Motor neuron (in vitro differentiated cells): ENCODE results near the gene TUFM. TPM values are rescaled to one million over a fixed set of nuclear protein-coding genes. Genes with fewer than 3 reads are reported as not detected.
A peak's percentile ranks its signal among the peaks of the same experiment; 100 is the strongest.
"Not testable (repeated sequence)": the region's sequence is repeated elsewhere in the genome, so short reads cannot be mapped to it uniquely, and the experiment has no call there.

Experiments used
- ATAC-seq, 8 experiments: fragments of 200-7000 bp; cut with Tn5 transposase; replicated peaks in 6 of 8; 2 replicates each; pipeline ENCODE4 v1.8.0; 2021; ENCODE audit warnings: mild to moderate bottlenecking in 8 of 8, moderate library complexity in 8 of 8
- H3K27ac ChIP-seq, 2 donors: fragments of 250-450 bp; sonication (Bioruptor Pico); 2 replicates each; pipeline ENCODE4 v1.9.0; 2021; ENCODE audit warnings: antibody characterized with exemption in 2 of 2, mild to moderate bottlenecking in 2 of 2, moderate library complexity in 1 of 2
- H3K4me1 ChIP-seq, 2 donors: fragments of 250-450 bp; sonication (Bioruptor Pico); replicated peaks in 1 of 2; 2 replicates each; pipeline ENCODE4 v1.6.1; 2021; ENCODE audit warnings: antibody characterized with exemption in 2 of 2, mild to moderate bottlenecking in 2 of 2, moderate library complexity in 1 of 2
- H3K4me3 ChIP-seq, 5 donors: fragments of 250-450 bp; sonication (Bioruptor Pico); 2 replicates each; pipeline ENCODE4 v1.9.0; 2021; ENCODE audit warnings: antibody characterized with exemption in 5 of 5, mild to moderate bottlenecking in 5 of 5, moderate library complexity in 4 of 5
- WGBS, 10 experiments: fragments of 450-650 bp; shearing (Covaris generic); methylation state at CpG; one replicate each; pipeline ENCODE4 v1.0.0; 2022; 5-methylcytosine and 5-hydroxymethylcytosine counted together
- in situ Hi-C, 9 experiments: fragments of 400-800 bp; cut with MboI; loops; one replicate each; pipeline ENCODE4 v1.15.0; 2021; ENCODE audit warnings: low sequenced_read_pairs in 9 of 9, low pct_unique_long_range_greater_than_20kb in 2 of 9; ENCODE audit not compliant: unreplicated experiment in 9 of 9
- total RNA-seq, 8 experiments: library from RNA; unstranded; fragments of 300-600 nt; gene quantifications; 2 replicates each; pipeline versions ENCODE4 v1.2.3 to v1.2.4, GENCODE V29; 2022

Gene TUFM
- total RNA-seq, 8 experiments from 2014 or later, result 97.3 to 268 (median 122) TPM

- not testable (repeated sequence) for ATAC-seq
These were observed 21.5 kb upstream of the TUFM start for GRCh38 chr16:28867646-28868045.

GRCh38 chr16:28867241-28867640 is 21.1 kb upstream of the TUFM start:
- no peak overlapping the region for H3K4me3 ChIP-seq
- no peak overlapping the region for H3K27ac ChIP-seq
- peaks cover 10 to 14% of the 10 kb centered on the region in 2 donors for H3K4me1 ChIP-seq
- ATAC-seq, result no peak
- in situ Hi-C loops, result loop anchor here in 1 of 9 experiments (10.0 kb wide), 1 partner anchor 58 kb away; the partner anchor contains the start of gene RABEP2
- 92 to 100% (median 100%) methylated on average over 1 to 6 of the region's 13 CpGs; no CpG with 5 or more reads in 3 of the 10 experiments for WGBS, 10 experiments

More at GRCh38 chr16:28867646-28868045, 21.5 kb upstream of the TUFM start:
- WGBS, 10 experiments, result 80 to 100% (median 98%) methylated on average over 1 to 6 of the region's 9 CpGs; no CpG with 5 or more reads in 6 of the 10 experiments
- H3K27ac ChIP-seq, H3K4me3 ChIP-seq: not testable (repeated sequence)
- in situ Hi-C loops, result loop anchor here in 1 of 9 experiments (10.0 kb wide), 1 partner anchor 57 kb away; the partner anchor contains the start of gene RABEP2
- peaks cover 10 to 12% of the 10 kb centered on the region in 2 donors for H3K4me1 ChIP-seq

- peaks cover 10 to 14% of the 10 kb centered on the region in 2 donors for H3K4me1 ChIP-seq
- no peak for ATAC-seq
- in situ Hi-C loops, result loop anchor here in 1 of 9 experiments (10.0 kb wide), 1 partner anchor 58 kb away; the partner anchor contains the start of gene RABEP2
- WGBS, 10 experiments, result 80 to 100% (median 93%) methylated on average over 1 to 7 of the region's 17 CpGs; no CpG with 5 or more reads in 5 of the 10 experiments
- no peak overlapping the region for H3K27ac ChIP-seq
- no peak overlapping the region for H3K4me3 ChIP-seq
These were observed 20.3 kb upstream of the TUFM start for GRCh38 chr16:28866454-28866804.

GRCh38 chr16:28865722-28866453 is 19.7 kb upstream of the TUFM start:
- in situ Hi-C loops, result loop anchor here in 1 of 9 experiments (10.0 kb wide), 1 partner anchor 59 kb away; the partner anchor contains the start of gene RABEP2
- peaks cover 10 to 14% of the 10 kb centered on the region in 2 donors for H3K4me1 ChIP-seq
- H3K27ac ChIP-seq, result no peak overlapping the region
- no peak overlapping the region for H3K4me3 ChIP-seq
- ATAC-seq, result no peak
- 82 to 85% methylated on average over 2 to 4 of the region's 32 CpGs; no CpG with 5 or more reads in 8 of the 10 experiments for WGBS, 10 experiments

GRCh38 chr16:28865001-28865688 is 19.0 kb upstream of the TUFM start:
- Histone ChIP-seq H3K4me1 (peaks cover 10 to 14% of the 10 kb centered on the region in 2 donors), H3K27ac (no peak overlapping the region), H3K4me3 (peak overlapping the region in 3 of 5 donors; percentile 64 to 99 (median 98))
- no peak for ATAC-seq
- in situ Hi-C loops, result loop anchor here in 1 of 9 experiments (10.0 kb wide), 1 partner anchor 60 kb away; the partner anchor contains the start of gene RABEP2
- 53 to 100% (median 86%) methylated on average over 1 to 9 of the region's 12 CpGs; no CpG with 5 or more reads in 2 of the 10 experiments for WGBS, 10 experiments

- in situ Hi-C loops, result loop anchor here in 1 of 9 experiments (10.0 kb wide), 1 partner anchor 61 kb away; the partner anchor contains the start of gene RABEP2
These were observed 18.0 kb upstream of the TUFM start for GRCh38 chr16:28863929-28864793.

GRCh38 chr16:28859326-28859725 is 13.2 kb upstream of the TUFM start:
- 0 to 90% (median 78%) methylated on average over 1 to 4 of the region's 4 CpGs; no CpG with 5 or more reads in 2 of the 10 experiments for WGBS, 10 experiments
- ATAC-seq, result no peak
- no peak overlapping the region for H3K27ac ChIP-seq
- in situ Hi-C loops, result no loop called here
- H3K4me3 ChIP-seq, result no peak overlapping the region
- H3K4me1 ChIP-seq, result peaks cover 4 to 5% of the 10 kb centered on the region in 2 donors

More at GRCh38 chr16:28863929-28864793, 18.0 kb upstream of the TUFM start:
- Histone ChIP-seq H3K27ac (peak overlapping the region; percentile 96 to 98), H3K4me3 (peak overlapping the region; percentile 64 to 99 (median 94)), H3K4me1 (peaks cover 10 to 14% of the 10 kb centered on the region in 2 donors)
- peak in 3 of 8 experiments; percentile 2 to 12 (median 3) for ATAC-seq
- 0 to 20% (median 0%) methylated on average over 3 to 8 of the region's 42 CpGs; no CpG with 5 or more reads in 5 of the 10 experiments for WGBS, 10 experiments

GRCh38 chr16:28858421-28858820 is 12.3 kb upstream of the TUFM start:
- Histone ChIP-seq H3K4me3 (no peak overlapping the region), H3K27ac (no peak overlapping the region), H3K4me1 (peaks cover 4 to 5% of the 10 kb centered on the region in 2 donors)
- WGBS, 10 experiments, result 50 to 100% (median 90%) methylated on average over 1 to 8 of the region's 8 CpGs; no CpG with 5 or more reads in 2 of the 10 experiments
- no peak for ATAC-seq
- in situ Hi-C loops, result no loop called here

- WGBS, 10 experiments, result 0 to 33% (median 10%) methylated on average over 1 to 2 of the region's 5 CpGs; no CpG with 5 or more reads in 5 of the 10 experiments
- Histone ChIP-seq H3K4me1 (peaks cover 9 to 11% of the 10 kb centered on the region in 2 donors), H3K27ac (peak overlapping the region; percentile 65 to 74), H3K4me3 (peak overlapping the region; percentile 54 to 98 (median 86))
- in situ Hi-C loops, result no loop called here
- ATAC-seq, result peak; percentile 1 to 6 (median 2)
These were observed 755 bp upstream of the TUFM start for GRCh38 chr16:28846933-28847273.

- peak overlapping the region; percentile 73 to 85 for H3K27ac ChIP-seq
- peaks cover 9 to 11% of the 10 kb centered on the region in 2 donors for H3K4me1 ChIP-seq
- ATAC-seq, result peak in 2 of 8 experiments; percentile 2 to 4
- WGBS, 10 experiments, result 0 to 5% (median 0%) methylated on average over 1 to 8 of the region's 16 CpGs; no CpG with 5 or more reads in 3 of the 10 experiments
- peak overlapping the region; percentile 81 to 98 (median 86) for H3K4me3 ChIP-seq
- in situ Hi-C loops, result no loop called here
These were observed 428 bp downstream of the TUFM start for GRCh38 chr16:28845761-28846079.

- no peak overlapping the region for H3K27ac ChIP-seq
- peaks cover 9 to 11% of the 10 kb centered on the region in 2 donors for H3K4me1 ChIP-seq
- peak in 3 of 8 experiments; percentile 6 to 23 (median 14) for ATAC-seq
- H3K4me3 ChIP-seq, result peak overlapping the region; percentile 81 to 98 (median 86)
- in situ Hi-C loops, result no loop called here
- 0 to 58% (median 40%) methylated on average over 1 to 7 of the region's 10 CpGs; no CpG with 5 or more reads in 5 of the 10 experiments for WGBS, 10 experiments
These were observed 855 bp downstream of the TUFM start for GRCh38 chr16:28845293-28845692.
